Activated CD4-positive, alpha-beta T cell treated with anti-CD3 and anti-CD28 coated beads for 36 hours (primary cell): ENCODE measurements around the gene PBXIP1. TPM values are rescaled to one million over a fixed set of nuclear protein-coding genes. Genes with fewer than 3 reads are reported as not detected.
"Not testable (repeated sequence)": the region's sequence is repeated elsewhere in the genome, so short reads cannot be mapped to it uniquely, and the experiment has no call there.

ENCODE experiments used
- ATAC-seq: fragments of 200-7000 bp; cut with Tn5 transposase; one replicate; pipeline ENCODE4 v1.10.0; 2021; ENCODE audit warnings: mild to moderate bottlenecking, moderate library complexity
- CTCF ChIA-PET: fragments of 350-600 bp; sonication (Branson Sonifier 250); formaldehyde crosslinking; loops from one replicate; lab custom pipeline; 2021; ENCODE audit warnings: antibody characterized with exemption; lab: Charles Lee
- POLR2A ChIA-PET: fragments of 350-600 bp; sonication (Branson Sonifier 250); formaldehyde crosslinking; loops from one replicate; lab custom pipeline; 2021; ENCODE audit warnings: antibody characterized with exemption, inconsistent platforms; lab: Charles Lee
- DNase-seq: peaks from one replicate; pipeline ENCODE4 v3.0.0-alpha.2; 2020
- H3K27ac Mint-ChIP-seq: one replicate; pipeline ENCODE4 v1.8.0; 2021; ENCODE audit warnings: mixed read lengths
- H3K27me3 Mint-ChIP-seq: one replicate; pipeline ENCODE4 v1.8.0; 2021; ENCODE audit warnings: mixed read lengths
- H3K36me3 Mint-ChIP-seq: one replicate; pipeline ENCODE4 v1.8.0; 2021; ENCODE audit warnings: low read depth, mixed read lengths
- H3K4me1 Mint-ChIP-seq: one replicate; pipeline ENCODE4 v1.8.0; 2021; ENCODE audit warnings: mixed read lengths
- H3K4me3 Mint-ChIP-seq: one replicate; pipeline ENCODE4 v1.8.0; 2021; ENCODE audit warnings: mild to moderate bottlenecking, moderate library complexity, mixed read lengths
- H3K9me3 Mint-ChIP-seq: one replicate; pipeline ENCODE4 v1.8.0; 2021; ENCODE audit warnings: low read depth, mixed read lengths
- intact Hi-C, 2 experiments: fragments of 100-400 bp; cut with DNase I in 1 of 2; cut with micrococcal nuclease in 1 of 2; formaldehyde crosslinking; loops; one replicate each; pipeline versions ENCODE4 v1.14.2 to v1.15.1; 2022 to 2024; cut with DNase I, micrococcal nuclease
- total RNA-seq, 2 experiments: library from RNA; stranded (reverse); gene quantifications; one replicate each; pipeline ENCODE4 v1.2.3, GENCODE V29; 2021

Gene PBXIP1
- total RNA-seq, 2 experiments from 2014 or later = 22.6 to 28.1 TPM

DNA sequence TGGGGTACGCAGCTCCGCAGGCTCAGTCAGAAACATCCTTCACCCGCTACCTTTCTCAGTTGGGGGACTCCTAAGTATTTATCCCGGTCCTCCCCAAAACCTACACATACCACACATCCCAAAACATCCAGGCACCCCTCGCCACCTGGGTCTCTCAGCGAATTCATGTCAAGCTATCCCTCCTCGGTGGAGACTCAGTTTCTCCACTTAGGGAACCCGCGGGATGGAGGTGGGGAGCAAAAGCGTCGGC is 45.5 kb upstream of the PBXIP1 start:
- Mint-ChIP-seq H3K27ac (peak overlapping the region; percentile 79), H3K9me3 (no peaks in the 10 kb centered on the region), H3K4me3 (peak overlapping the region; percentile 96), H3K36me3 (peaks cover 9% of the 10 kb centered on the region), H3K4me1 (peaks cover 49% of the 10 kb centered on the region), H3K27me3 (no peaks in the 10 kb centered on the region)
- no peak for ATAC-seq
- intact Hi-C loops = loop anchor here (1.0 to 10.0 kb wide), 12 partner anchors 50 to 1503 kb away; partner anchors contain the start of genes ADAM15 (in 2 of the 2), ASH1L (in 1 of the 2), ATP8B2 (in 1 of the 2) and KRTCAP2 (in 1 of the 2)
- ChIA-PET CTCF (interaction anchor here (2.8 to 8.0 kb wide), 2 partner anchors 14 to 41 kb away, joined by 15 to 86 read pairs; no protein-coding TSS in a partner anchor), POLR2A (interaction anchor here (0.7 to 0.9 kb wide), 3 partner anchors 83 to 1105 kb away, joined by 3 read pairs; partner anchors contain the start of gene SLC50A1)
- DNase-seq = no peak

DNA sequence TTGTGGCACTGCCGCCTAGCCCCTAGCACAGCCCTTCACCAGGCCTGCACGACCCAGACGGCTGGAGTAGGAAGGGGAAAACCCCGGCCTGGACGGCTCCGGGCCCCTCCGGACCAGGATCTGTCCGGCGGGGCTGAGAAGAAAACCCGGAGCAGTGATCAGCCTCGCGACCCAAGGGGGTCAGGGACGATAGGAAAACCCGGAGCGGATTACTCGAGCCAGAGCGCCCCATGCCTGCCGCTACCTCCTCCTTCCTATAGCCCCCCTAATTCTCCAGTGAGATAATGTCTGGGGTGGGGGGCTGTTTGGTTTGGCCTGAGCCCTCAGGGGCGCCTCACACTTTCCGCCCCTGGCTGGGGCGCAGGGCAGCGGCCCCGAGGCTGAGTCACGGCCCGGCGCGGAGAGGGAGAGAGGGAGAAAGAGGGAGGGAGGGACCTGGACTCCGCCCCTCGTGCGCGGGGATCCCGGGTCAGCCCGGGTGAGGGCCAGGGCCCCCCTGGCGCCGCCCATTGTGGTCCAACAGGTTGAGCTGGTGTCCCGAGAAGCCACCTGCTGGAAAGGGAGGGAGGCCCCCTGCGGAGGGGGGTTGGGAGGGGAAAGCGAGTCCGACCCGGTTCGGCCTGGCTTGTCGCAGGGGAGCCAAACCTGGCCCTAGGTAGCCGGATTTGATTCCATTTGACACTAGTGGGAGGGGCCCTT is 45.0 kb upstream of the PBXIP1 start:
- peak overlapping the region; percentile 79 for H3K27ac Mint-ChIP-seq
- CTCF ChIA-PET = interaction anchor here (1.5 to 8.6 kb wide), 5 partner anchors 14 to 61 kb away, joined by 4 to 86 read pairs (median 15); partner anchors contain the start of gene FLAD1
- peak overlapping the region; percentile 96 for H3K4me3 Mint-ChIP-seq

DNA sequence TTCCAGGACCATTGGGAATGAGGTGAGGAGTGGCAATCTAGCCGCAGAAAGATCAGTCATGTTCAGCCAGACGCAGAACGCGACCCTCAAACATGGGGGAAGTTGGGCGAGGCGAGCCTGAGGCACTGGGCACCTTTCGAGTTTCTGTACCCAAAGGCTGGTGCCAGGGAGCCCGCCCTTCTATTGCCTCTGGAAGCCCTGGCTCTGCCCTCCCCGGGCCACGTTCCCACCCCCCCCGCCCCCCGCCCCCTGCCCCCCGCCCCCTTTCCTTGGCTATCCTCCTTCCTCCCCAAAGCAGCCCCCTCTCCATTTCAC is 44.5 kb upstream of the PBXIP1 start:
- intact Hi-C loops = loop anchor here (2.0 to 10.0 kb wide), 8 partner anchors 52 to 1504 kb away; partner anchors contain the start of genes ADAM15 (in 1 of the 2), ASH1L (in 1 of the 2), ATP8B2 (in 1 of the 2) and KRTCAP2 (in 1 of the 2)
- POLR2A ChIA-PET = interaction anchor here (1.0 to 1.2 kb wide), 2 partner anchors 17 to 25 kb away, joined by 5 to 10 read pairs; partner anchors contain the start of gene FLAD1
- no peak for ATAC-seq
- peak overlapping the region; percentile 92 for H3K27ac Mint-ChIP-seq
- H3K9me3 Mint-ChIP-seq = no peaks in the 10 kb centered on the region
- peak overlapping the region; percentile 96 for H3K4me3 Mint-ChIP-seq
- peak; percentile 71 for DNase-seq
- H3K4me1 Mint-ChIP-seq = peaks cover 44% of the 10 kb centered on the region
- H3K27me3 Mint-ChIP-seq = no peaks in the 10 kb centered on the region
- CTCF ChIA-PET = interaction anchor here (1.1 to 8.6 kb wide), 10 partner anchors 15 to 61 kb away, joined by 3 to 86 read pairs (median 14); partner anchors contain the start of genes CKS1B, FLAD1, PBXIP1 and SHC1
- H3K36me3 Mint-ChIP-seq = peaks cover 9% of the 10 kb centered on the region

More for the DNA sequence above, 45.0 kb upstream of the PBXIP1 start:
- Mint-ChIP-seq H3K27me3 (no peaks in the 10 kb centered on the region), H3K9me3 (no peaks in the 10 kb centered on the region), H3K4me1 (peaks cover 47% of the 10 kb centered on the region), H3K36me3 (peaks cover 9% of the 10 kb centered on the region)
- POLR2A ChIA-PET = interaction anchor here (0.7 to 1.2 kb wide), 4 partner anchors 17 to 1105 kb away, joined by 3 to 10 read pairs (median 3); partner anchors contain the start of genes FLAD1 and SLC50A1
- DNase-seq (peak; percentile 95), ATAC-seq (peak; percentile 43)
- intact Hi-C loops = loop anchor here (1.0 to 10.0 kb wide), 12 partner anchors 50 to 1504 kb away; partner anchors contain the start of genes ADAM15 (in 2 of the 2), ASH1L (in 1 of the 2), ATP8B2 (in 1 of the 2) and KRTCAP2 (in 1 of the 2)

DNA sequence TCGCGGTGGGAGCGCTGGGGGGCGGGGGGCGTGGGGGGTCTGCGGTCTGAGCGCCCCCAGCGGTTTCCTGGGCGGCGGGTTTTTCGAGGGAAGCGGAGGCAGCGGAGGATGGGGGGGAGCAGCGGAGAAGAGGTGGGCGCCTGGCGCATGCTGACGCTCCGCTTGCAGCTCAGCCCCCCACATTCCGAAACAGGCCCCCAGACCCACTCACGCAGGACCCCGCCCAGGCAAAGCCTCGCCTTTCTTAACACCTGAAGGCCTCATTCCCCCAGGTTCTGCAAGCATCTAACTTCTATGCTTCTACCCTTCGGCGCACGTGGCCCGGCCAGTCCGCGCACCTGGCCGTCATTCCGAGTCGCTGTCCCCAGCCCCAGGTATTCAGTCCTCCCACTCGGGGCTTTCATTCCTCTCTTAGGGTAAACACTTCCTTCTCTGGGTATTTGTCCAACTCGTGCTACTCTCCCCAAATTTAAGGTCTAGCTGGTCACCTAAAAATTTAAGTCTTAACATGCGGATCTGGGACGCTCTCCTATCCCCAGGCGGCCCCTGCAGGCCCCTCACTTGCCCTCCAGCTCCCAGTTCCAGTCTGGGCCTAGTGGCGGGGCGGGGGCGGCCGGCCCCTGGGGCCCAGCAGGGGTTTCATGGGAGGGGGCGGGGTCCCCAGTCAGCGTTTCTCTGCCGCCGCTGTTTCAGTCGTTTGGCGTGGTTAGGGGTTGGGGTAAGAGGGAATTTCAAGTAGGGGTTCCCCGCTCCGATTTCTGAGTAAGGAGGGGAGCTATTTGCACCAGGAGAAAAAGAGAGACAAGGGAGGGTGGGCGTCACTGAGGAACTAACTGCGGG is 43.9 kb upstream of the PBXIP1 start:
- Mint-ChIP-seq H3K9me3 (no peaks in the 10 kb centered on the region), H3K27me3 (no peaks in the 10 kb centered on the region), H3K4me3 (peak overlapping the region; percentile 96), H3K4me1 (peaks cover 40% of the 10 kb centered on the region), H3K36me3 (peaks cover 9% of the 10 kb centered on the region), H3K27ac (peak overlapping the region; percentile 92)
- peak; percentile 87 for DNase-seq
- peak; percentile 2 for ATAC-seq
- intact Hi-C loops = loop anchor here (1.0 to 10.0 kb wide), 15 partner anchors 16 to 1505 kb away; partner anchors contain the start of genes FLAD1 (in 2 of the 2), ADAM15 (in 1 of the 2), ASH1L (in 1 of the 2) and ATP8B2 (in 1 of the 2)
- CTCF ChIA-PET = interaction anchor here (0.6 to 8.6 kb wide), 28 partner anchors 8 to 440 kb away, joined by 3 to 86 read pairs (median 4); partner anchors contain the start of genes CKS1B, FLAD1, PBXIP1 and PMVK
- POLR2A ChIA-PET = interaction anchor here (0.6 to 1.4 kb wide), 6 partner anchors 16 to 63 kb away, joined by 3 to 10 read pairs (median 5); partner anchors contain the start of genes FLAD1, PMVK and SHC1

DNA sequence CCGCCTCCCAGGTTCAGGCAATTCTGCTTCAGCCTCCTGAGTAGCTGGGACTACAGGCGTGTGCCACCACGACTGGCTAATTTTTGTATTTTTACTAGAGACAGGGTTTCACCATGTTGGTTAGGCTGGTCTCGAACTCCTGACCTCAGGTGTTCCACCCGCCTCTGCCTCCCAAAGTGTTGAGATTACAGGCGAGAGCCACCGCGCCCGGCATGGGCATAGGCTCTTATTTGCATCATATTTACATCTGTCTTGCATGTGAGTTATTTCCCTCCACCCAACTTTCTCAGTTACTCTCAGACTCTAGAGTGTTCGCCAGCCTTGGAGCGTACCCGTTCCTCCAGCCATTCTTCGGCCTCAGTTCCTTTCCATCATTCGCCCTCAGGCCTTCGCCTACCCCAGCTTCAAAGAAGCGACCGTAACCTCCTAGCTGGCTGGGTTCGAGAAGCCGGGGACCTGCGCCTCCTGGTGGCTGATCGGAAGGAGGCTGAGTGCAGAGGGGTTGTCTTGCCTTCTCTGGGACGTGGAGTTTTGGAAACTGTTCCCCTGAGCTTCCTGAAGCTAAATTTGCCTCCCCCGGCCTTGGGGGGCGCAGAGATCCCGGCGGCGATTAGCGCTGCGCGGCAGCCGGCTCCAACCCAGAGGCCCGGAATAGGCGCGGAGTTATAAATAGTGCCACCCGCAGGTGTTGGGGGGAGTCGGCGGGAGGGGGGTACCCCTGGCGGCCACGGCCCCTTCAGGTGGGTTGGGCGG is 43.1 kb upstream of the PBXIP1 start:
- ChIA-PET CTCF (interaction anchor here (0.6 to 8.6 kb wide), 32 partner anchors 10 to 439 kb away, joined by 3 to 86 read pairs (median 4); partner anchors contain the start of genes CKS1B, FLAD1, PBXIP1 and PMVK), POLR2A (interaction anchor here (0.6 to 1.4 kb wide), 5 partner anchors 19 to 63 kb away, joined by 3 to 7 read pairs (median 3); partner anchors contain the start of genes PMVK and SHC1)
- peaks cover 4% of the 10 kb centered on the region for H3K36me3 Mint-ChIP-seq
- no peaks in the 10 kb centered on the region for H3K9me3 Mint-ChIP-seq
- peak overlapping the region; percentile 96 for H3K4me3 Mint-ChIP-seq
- peaks cover 34% of the 10 kb centered on the region for H3K4me1 Mint-ChIP-seq
- ATAC-seq = peak; percentile 7
- peak overlapping the region; percentile 88 for H3K27ac Mint-ChIP-seq
- DNase-seq = peak; percentile 88
- H3K27me3 Mint-ChIP-seq = no peaks in the 10 kb centered on the region
- intact Hi-C loops = loop anchor here (1.0 to 2.0 kb wide), 7 partner anchors 16 to 440 kb away; partner anchors contain the start of genes FLAD1 (in 2 of the 2), CKS1B (in 1 of the 2), PBXIP1 (in 1 of the 2) and PYGO2 (in 1 of the 2)

DNA sequence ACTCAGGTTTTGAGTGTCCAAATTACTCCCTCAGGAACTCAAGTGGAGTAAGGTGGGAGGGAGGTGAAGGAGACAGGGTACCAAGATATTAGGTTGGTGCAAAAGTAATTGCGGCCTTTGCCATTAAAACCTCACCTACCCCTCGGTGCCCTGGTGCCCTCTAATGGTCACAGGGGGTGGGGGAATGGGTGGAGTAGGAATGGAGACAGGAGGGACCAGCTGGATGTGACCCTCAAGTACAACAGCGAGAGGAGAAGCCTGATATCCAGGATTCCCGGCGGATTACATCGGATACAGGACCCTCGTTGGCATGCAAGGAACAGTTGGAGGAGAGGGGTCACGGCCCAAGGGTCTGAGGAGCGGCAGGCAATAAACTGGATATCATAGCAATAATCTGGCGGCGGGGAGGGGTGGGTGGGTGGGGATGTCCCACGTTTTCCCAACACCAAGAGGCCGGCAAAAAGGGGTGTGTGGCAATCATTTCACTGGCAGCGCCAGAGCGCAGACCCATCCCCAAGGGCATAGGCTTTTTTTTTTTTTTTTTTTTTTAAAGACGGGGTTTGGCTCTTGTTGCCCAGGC is 42.4 kb upstream of the PBXIP1 start:
- Mint-ChIP-seq H3K9me3 (no peaks in the 10 kb centered on the region), H3K27ac (peak overlapping the region; percentile 88), H3K4me1 (peaks cover 34% of the 10 kb centered on the region), H3K27me3 (no peaks in the 10 kb centered on the region), H3K36me3 (peaks cover under 1% of the 10 kb centered on the region), H3K4me3 (peak overlapping the region; percentile 36)
- ChIA-PET POLR2A (interaction anchor here (0.7 to 1.4 kb wide), 3 partner anchors 19 to 28 kb away, joined by 3 to 7 read pairs (median 5); partner anchors contain the start of gene SHC1), CTCF (interaction anchor here (0.6 to 8.6 kb wide), 24 partner anchors 10 to 439 kb away, joined by 3 to 86 read pairs (median 7); partner anchors contain the start of genes CKS1B, FLAD1, PBXIP1 and PMVK)
- no peak for ATAC-seq
- intact Hi-C loops = loop anchor here in 1 of 2 experiments (2.0 kb wide), 1 partner anchor 15 kb away; the partner anchor contains the start of gene FLAD1
- DNase-seq = no peak

DNA sequence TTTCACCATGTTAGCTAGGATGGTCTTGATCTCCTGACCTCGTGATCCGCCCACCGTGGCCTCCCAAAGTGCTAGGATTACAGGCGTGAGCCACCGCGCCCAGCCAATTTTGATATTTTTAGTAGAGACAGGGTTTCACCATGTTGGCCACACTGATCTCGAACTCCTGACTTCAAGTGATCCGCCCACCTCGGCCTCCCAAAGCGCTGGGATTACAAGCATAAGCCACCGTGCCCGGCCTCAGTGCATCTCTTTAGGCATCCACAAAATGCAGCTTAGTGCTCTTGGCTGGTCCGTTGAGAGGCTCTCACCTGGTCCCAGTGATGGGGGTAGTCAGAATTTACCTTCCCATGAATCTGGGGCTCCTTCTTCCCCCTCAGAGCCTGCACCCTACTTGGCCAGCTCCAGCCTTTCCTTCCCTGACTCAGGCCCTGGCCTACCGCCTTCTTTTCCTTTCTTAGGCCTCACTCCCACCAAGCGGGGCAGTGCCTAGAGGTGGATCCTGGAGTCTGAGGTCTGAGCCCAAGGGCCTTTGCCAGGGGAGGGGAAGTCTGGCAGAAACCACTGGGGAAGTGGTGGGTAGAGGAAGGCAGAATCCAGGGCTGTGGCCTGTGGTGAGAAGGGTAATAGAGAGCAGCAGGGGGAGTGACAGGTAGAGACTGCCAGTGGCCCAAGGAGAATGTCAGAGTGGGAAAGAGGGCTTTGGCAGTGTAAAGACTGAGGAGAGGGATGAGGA is 41.2 kb upstream of the PBXIP1 start:
- Mint-ChIP-seq H3K27ac (no peak overlapping the region), H3K4me3 (no peak overlapping the region), H3K36me3 (no peaks in the 10 kb centered on the region), H3K4me1 (peaks cover 34% of the 10 kb centered on the region), H3K27me3 (no peaks in the 10 kb centered on the region), H3K9me3 (no peaks in the 10 kb centered on the region)
- ATAC-seq (no peak), DNase-seq (peak; percentile 11)
- CTCF ChIA-PET = interaction anchor here (0.6 to 8.6 kb wide), 8 partner anchors 13 to 238 kb away, joined by 3 to 86 read pairs (median 4); partner anchors contain the start of gene FLAD1
- intact Hi-C loops = no loop called here
- POLR2A ChIA-PET = interaction anchor here (0.5 to 0.8 kb wide), 3 partner anchors 11 to 29 kb away, joined by 3 to 6 read pairs (median 3); no protein-coding TSS in a partner anchor

DNA sequence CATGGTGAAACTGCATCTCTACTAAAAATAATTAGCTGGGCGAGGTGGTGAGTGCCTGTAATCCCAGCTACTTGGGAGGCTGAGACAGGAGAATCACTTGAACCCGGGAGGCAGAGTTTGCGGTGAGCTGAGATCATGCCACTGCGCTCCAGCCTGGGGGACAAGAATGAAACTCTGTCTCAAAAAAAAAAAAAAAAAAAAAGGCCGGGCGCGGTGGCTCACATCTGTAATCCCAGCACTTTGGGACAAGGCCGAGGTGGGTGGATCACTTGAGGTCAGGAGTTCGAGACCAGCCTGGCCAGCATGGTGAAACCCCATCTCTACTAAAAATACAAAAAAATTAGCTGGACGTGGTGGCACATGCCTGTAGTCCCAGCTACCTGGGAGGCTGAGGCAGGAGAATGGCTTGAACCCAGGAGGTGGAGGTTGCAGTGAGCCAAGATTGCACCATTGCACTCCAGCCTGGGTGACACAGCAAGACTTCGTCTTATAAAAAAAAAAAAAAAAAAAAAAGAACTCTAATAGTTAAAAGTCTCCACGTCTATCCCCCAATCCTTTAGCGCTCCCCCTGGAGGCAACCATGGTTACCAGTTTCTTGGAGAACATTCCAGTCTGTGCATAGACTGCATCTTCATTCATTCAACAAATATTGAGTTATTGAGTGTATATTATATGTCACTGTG is 39.5 kb upstream of the PBXIP1 start:
- POLR2A ChIA-PET, H3K36me3 Mint-ChIP-seq, H3K27me3 Mint-ChIP-seq, H3K9me3 Mint-ChIP-seq, H3K4me3 Mint-ChIP-seq, intact Hi-C loops, ATAC-seq, H3K27ac Mint-ChIP-seq: not testable (repeated sequence)
- peak; percentile 36 for DNase-seq
- H3K4me1 Mint-ChIP-seq = peaks cover 34% of the 10 kb centered on the region
- CTCF ChIA-PET = interaction anchor here (0.6 to 8.6 kb wide), 9 partner anchors 12 to 57 kb away, joined by 3 to 82 read pairs (median 4); partner anchors contain the start of genes ADAM15 and FLAD1
